Right ventricle myocardium superior (tissue), 1 donor: Measurements from ENCODE around the gene CYP2U1. TPM values are rescaled to one million over a fixed set of nuclear protein-coding genes. Genes with fewer than 3 reads are reported as not detected.
A peak's percentile ranks its signal among the peaks of the same experiment; 100 is the strongest.

Experiments
- ATAC-seq: fragments of 200-7000 bp; cut with Tn5 transposase; one replicate; pipeline ENCODE4 v1.9.1; 2020; ENCODE audit warnings: mild to moderate bottlenecking; ENCODE audit not compliant: poor library complexity
- DNase-seq: peaks from one replicate; pipeline ENCODE4 v3.0.0-alpha.2; 2020
- intact Hi-C: fragments of 100-400 bp; cut with DNase I; formaldehyde crosslinking; loops from one replicate; pipeline ENCODE4 v1.11.2; 2022
- total RNA-seq: library from RNA; stranded (reverse); fragmentation: NEBNext Ultra II Directional; extraction: Animal tissue kit (Norgen Biotek cat#: 25700); gene quantifications from one replicate; pipeline ENCODE4 v1.2.1, GENCODE V29; 2021
- donor health status: DM: no; HTN: yes; CAD: no; lungs with severe emphysema.

The CYP2U1 gene
- total RNA-seq, 1 donor from 2014 or later = 6.5 TPM

DNA sequence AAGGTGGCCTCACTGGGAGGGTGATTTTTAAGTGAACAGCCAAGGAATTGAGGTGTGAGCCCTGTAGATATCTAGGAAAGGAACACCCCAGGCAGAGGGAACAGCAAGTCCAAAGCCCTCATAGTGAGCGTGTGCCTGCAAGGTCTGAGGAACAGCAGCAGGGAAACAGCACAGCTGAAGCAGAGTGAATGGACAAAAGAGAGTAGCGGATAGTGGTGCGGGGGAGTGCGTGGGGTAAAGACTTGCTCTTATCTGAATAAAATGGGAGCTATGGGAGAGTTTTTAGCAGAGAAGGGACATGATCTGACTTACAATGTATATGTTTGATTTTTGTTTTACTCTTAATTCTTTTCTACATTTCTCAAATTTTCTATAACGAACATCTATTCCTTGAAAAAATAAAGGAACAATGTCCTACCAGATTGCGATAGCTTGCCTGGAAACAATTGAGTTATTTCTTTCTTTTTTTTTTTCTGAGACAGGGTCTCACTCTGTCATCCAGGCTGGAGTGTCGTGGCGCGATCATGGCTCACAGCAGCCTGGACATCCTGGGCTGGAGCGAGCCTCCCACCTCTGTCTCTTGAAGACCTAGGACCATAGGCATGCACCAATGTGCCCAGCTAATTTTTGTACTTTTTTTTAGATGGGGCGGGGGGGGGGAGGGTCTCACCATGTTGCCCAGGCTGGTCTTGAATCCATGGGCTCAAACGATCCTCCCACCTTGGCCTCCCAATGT, 38.9 kb downstream of the CYP2U1 start:
- ATAC-seq (no peak), DNase-seq (no peak)
- intact Hi-C loops = no loop called here

DNA sequence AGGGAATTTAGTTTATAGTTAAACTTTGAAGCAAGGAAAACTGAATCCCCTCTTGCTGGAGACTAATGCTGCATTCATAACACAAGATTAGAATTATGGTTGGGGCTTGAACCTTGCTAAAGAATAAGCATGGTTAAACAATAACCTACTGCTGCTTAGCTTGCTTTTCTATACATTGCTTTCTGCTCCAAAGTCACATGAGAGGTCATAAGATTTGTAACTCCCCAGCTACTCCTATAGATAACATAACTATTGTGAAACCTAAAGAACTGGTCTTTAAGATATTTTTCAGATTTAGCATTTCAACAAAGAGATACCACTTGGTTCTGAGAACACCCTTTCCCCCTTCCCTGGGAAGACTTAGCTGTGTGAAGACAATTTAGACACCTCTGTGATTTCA, 41.3 kb downstream of the CYP2U1 start:
- DNase-seq (no peak), ATAC-seq (no peak)
- intact Hi-C loops = no loop called here

DNA sequence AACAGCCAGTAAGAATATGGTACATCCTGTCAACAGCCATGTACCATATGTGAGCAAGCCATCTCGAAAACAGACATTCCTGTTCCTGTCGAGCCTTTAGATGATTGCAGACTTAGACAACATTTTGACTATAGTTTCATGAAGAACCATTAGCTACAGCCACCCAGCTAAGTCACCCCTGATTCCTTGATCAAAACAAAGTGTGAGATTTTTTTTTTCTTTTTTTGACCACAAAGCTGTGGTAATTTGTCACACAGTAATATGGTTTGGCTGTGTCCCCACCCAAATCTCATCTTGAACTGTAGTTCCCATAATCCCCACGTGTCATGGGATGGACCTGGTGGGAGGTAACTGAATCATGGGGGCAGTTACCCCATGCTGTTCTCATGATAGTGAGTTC, 43.2 kb downstream of the CYP2U1 start:
- ATAC-seq = no peak
- no peak for DNase-seq
- intact Hi-C loops = no loop called here

DNA sequence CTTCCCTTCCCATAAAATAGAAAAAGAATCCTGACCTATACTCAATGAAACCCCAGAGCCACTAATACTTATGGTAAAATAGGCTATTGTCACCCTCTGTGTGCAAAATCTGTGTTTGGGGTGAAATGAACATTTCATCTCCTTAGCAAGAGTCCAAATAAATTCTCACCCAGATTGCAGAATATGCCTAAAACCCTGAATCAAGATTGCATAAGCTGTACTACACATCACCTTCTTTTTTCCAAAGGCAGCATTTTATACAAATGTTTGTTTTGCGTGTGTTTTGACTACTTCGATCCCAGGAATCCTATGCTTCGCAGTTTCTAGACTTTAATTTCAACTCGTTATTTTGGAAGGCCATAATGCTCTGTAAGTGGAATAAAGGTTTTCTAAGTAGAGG, 46.1 kb downstream of the CYP2U1 start:
- no peak for DNase-seq
- intact Hi-C loops = no loop called here
- ATAC-seq = no peak

DNA sequence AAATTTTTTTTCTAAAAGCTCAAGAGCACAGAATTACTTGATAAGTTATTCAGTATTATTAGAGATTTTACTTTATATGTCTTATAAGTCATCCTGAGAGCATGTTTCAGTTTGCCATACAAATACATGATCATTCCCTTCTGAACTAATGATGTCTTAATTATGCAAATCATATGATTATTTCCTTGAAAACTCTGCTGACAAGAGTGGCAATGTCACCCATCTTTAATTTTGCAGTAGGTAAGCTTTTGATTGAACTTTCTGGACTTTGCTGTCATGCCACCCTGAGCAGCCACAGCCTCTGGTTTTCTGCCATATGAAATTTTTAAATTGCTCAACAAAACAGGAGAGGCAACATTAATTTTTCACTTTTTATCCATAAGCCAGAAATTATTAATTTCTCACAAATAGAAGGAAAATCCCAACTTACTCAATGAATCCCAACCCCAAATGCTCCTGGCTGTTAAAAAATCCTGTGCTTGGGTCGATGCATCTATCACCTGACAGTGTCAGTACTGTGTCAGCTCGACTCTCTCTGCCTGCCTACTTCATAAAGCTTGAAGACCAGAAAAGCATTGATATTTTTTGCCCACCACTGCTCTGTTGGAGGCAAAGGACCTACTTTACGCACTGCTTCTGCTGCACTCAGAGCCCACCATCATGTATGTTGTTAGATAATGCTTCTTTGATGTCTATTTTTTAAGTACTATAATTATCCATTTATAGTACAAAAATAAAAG, 46.8 kb downstream of the CYP2U1 start:
- DNase-seq = no peak
- ATAC-seq = no peak
- intact Hi-C loops = no loop called here

DNA sequence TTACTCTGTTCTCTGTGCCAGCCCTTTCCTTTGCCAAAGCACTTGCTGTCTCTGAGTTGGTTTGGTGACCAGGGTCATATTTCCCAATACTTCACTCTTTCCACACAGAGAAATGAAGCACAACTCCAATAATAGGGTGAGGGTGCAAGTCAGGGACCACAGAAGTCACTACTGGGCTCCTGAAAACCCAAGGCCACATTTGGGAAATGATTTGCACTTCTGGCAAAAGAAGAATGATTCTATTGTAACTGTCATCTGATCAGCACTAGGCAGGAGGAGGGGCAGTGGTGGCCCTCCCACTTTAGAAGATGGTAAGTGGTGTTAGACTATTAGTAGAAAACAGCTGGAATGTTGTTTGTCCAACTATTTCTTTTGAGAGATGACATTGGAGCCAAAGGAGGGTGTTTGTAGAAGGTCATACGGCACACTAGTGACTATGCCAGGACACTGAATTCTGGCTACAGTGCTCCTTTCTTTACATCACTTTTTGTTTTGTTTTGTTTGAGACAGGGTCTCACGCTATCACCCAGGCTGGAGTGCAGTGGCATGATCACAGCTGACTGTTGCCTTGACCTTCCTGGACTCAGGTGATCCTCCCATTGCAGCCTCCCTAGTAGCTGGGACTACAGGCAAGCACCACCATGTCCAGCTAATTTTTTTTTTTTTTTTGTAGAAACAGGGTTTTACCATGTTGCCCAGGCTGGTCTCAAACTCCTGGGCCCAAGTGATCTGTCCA, 47.5 kb downstream of the CYP2U1 start:
- peak; percentile 38 for ATAC-seq
- intact Hi-C loops = no loop called here
- DNase-seq = no peak

DNA sequence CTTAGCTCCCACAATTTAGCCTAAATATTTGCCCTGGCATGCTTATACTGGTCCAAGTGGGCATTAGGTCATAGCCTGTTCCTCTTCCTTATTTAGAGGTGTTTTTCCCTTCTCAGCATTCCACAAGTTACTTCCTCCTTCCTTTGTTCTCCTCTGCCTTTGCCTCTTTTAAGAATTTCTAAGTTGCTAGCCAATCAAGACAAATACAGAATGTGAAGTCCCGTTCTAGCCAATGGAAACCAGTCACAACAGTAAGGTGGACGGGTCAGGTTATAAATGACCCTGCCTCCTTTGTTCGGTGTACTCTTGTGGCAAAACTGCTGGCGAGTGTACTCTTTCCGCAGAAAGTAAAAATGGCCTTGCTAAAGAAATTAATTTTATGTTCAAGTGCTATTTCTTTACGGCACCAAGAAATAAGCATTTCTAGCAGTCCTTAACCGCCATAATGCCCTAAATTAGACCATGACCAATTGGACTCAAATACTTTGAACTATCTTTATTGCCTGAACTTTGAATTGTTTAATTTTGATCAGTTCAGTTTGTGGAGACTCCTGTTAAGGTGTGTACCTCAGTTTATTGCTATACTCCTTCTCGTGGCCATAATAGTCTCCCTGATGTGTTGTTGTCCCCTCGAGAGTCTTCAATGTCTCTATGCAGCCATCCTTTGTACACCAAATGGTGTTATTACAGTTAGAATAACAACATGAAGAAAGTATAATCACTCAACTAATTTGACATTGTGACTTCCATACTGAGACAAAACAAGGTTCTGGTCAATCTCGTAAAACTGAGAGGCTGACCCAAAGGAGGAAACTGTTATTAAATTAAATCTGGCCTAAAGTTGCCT, 56.8 kb downstream of the CYP2U1 start:
- DNase-seq (no peak), ATAC-seq (no peak)
- intact Hi-C loops = no loop called here

DNA sequence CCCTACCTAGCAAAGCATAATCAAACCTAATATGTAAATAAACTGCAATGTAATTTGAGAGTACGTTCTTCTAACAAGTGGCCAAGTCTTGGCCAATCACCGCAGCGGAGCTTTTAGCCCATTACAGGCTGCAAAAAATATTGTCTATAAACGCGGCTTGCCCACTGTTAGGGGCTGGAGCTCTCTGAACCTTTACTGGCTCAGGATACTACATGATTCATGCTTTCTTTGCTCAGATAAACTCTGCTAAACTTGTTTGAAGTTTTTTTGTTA, 57.4 kb downstream of the CYP2U1 start:
- no peak for DNase-seq
- no peak for ATAC-seq
- intact Hi-C loops = no loop called here

DNA sequence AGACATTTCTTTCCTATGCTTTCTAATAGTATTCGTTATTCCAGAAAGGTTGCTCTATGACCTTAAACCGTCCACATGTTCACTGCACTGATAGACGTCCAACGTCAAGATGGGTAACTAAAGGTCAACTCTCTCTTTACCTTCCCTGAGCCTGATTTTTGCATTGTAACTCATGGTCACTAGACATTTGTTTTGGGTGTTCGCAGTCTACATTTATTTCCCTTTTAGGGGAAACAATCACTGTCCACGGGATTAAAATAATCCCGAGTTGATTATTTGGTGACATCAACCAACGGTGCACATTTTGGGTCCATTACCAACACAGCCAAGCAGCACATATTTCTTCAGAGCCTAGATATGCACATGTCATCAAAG, 57.8 kb downstream of the CYP2U1 start:
- intact Hi-C loops = no loop called here
- ATAC-seq (peak; percentile 34), DNase-seq (no peak)

DNA sequence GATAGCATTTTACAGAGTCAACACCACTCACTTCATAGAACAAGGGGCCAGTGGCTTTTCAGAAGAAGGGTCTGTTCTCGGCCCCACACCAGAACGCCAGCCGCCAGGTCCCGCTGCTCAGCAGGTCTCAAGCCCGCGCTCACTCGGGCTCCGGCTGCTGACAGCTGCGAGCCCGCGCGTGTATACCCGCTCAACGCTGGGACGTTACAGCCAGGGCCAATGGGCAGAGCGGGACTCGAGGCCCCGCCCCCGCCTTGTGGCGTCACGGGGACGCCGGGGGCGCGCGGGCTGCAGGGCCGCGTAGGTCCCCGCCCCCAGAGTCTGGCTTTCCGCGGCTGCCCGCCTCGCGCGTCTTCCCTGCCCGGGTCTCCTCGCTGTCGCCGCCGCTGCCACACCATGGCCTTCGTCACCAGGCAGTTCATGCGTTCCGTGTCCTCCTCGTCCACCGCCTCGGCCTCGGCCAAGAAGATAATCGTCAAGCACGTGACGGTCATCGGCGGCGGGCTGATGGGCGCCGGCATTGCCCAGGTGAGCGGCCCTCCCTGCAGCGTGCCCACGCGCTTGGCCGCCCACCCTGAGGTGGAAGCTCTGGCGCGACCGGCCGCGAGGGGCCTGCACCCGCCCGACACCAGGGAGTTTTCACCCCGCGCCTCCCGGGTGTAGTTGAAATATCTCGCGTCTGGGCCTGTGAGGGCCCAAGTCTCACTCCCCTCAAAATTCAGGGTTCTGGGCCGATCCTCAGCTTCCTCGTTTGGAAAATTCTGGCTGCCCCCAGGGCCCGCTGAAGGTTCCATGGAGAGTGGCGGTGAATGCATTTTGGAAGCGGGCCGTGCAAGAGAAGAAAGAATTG, 58.4 kb downstream of the CYP2U1 start, which contains the start of gene HADH:
HADH (plus strand) TSS at position 353 of the 850 bp plus-strand sequence; CDS start at position 397, 44 bp downstream.
- DNase-seq (peak; percentile 97), ATAC-seq (peak; percentile 98)
- intact Hi-C loops = loop anchor here (10.0 kb wide), 1 partner anchor 55 kb away; the partner anchor contains the start of gene CYP2U1

DNA sequence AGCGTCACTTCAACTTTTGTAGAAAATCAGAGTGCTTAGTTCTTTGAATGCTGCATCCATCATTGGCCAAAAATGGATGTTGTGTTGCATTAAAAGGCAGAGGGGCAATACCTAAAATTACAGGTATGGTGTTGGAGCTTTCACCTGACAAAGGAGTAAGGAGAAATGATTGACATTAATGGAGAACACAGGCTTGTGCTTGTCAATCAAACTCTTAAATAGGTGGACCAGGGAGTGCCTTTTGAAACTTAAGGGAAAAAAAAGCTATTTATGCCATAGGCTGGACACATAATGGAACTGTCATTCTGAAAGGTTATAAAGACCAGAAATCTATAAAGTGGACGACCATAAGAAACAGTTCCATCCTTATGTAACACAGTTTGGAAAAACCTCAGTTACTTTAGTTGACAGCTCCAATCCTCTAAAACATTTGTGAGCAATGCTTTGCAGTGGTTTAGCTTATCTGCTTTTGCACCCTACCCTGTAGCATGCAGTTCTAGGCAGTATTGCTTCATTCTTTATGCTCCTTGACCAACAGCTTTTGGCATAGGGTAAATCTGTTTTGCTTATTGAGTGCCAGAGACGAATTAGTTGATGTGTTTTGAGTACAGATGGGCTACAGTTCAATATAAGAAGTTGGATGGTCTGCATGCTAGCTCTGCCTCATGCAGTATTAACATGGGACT, 60.7 kb downstream of the CYP2U1 start:
- ATAC-seq (no peak), DNase-seq (no peak)
- intact Hi-C loops = loop anchor here (10.0 kb wide), 1 partner anchor 57 kb away; the partner anchor contains the start of gene CYP2U1

DNA sequence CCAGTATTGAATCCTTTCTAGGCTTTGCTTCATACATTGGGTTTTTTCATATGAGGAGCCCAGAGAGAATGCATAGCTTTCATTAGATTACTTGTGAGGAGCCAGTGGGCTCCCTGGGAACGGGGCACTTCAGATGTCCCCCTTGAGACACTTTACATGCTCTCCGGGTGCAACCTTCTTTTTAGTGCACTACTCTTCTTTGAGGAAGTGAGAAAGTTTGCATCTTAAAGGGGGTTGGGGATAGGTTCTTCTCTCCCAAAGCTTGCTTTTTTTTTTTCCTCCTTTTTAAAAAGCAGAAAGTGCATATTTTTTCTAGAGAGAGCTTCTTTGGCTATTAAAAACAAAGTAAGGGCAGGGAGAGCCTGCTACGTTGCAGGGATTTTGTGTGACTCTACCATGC, 62.6 kb downstream of the CYP2U1 start:
- no peak for ATAC-seq
- no peak for DNase-seq
- intact Hi-C loops = loop anchor here (10.0 kb wide), 1 partner anchor 59 kb away; the partner anchor contains the start of gene CYP2U1

DNA sequence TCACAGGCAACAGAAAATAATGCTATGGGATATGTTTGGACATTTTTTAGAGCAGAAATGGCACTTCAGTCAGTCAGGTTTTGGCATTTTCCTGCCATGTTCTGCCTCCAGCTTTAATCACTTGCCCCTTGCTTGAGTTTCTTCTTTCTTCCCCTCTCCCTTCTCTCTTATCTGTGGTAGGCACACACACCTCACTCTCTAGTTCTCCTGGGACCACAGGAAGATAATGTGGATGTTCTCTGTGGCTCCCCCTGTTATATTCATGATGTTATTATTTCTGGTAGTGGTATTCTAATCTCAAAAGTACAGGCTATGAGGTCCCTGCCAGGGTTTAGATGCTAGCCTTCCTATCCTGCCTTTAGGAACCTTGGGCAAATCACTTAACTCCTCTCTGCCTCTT, 63.5 kb downstream of the CYP2U1 start:
- intact Hi-C loops = loop anchor here (10.0 kb wide), 1 partner anchor 60 kb away; the partner anchor contains the start of gene CYP2U1
- ATAC-seq (no peak), DNase-seq (no peak)

DNA sequence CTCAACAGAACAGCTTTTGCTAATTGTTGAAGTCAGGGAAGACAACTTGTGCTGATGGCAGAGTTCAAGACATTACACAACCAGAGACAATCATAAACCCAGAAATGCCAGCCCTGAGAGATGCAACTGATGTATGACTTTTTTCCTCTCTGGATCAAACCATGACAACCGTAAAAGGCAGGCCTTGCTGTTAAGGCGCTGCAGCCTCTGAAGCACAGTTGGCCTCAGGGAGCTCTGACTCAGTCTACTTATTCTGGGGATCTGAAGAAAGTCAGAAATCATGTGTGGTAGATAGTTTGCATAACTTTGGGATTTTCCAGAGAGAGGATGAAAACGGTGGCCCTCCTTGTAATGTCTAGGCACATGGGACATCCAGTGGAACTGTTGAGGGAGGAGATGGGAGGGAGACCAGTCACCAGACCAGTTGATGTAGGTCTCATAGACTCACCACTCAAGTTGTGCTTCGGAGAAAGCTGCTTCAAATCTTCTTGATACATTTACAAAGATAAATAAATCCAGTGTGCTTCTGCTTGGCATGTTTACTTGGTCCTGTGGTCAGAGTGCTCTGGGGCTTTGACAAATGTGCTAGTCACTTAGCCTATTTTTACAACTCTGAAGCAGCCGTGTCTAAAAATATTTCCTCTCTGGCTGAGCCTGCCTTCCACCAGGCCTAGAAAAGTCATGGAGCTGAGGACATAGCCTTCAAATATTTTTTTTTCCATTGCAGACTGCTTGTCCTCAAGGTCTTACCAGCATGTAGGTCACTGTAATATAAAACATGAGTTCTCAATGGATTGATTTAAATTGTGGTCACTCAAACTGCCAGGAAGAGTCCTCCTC, 65.8 kb downstream of the CYP2U1 start:
- intact Hi-C loops = loop anchor here (10.0 kb wide), 1 partner anchor 62 kb away; the partner anchor contains the start of gene CYP2U1
- DNase-seq (no peak), ATAC-seq (peak; percentile 89)

DNA sequence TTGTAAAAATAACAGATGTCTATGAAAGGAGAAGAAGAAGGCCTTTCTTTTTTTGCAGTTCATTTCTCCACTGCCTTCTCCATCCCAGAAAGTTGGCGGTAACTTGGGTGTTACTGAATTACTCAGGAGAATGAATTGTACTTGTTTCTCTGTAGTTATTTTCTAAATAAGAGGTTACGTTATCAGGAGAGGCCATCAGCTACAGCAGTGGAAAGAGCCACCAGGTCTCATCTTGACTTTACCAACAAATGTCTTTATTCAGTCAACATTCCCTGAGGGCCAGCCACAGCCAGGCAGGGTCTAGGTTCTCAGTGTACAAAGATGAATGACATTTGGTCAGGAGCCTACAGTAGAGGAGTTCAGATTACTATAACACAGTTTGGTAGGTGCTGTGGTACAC, 66.4 kb downstream of the CYP2U1 start:
- peak; percentile 10 for ATAC-seq
- intact Hi-C loops = loop anchor here (10.0 kb wide), 1 partner anchor 63 kb away; the partner anchor contains the start of gene CYP2U1

DNA sequence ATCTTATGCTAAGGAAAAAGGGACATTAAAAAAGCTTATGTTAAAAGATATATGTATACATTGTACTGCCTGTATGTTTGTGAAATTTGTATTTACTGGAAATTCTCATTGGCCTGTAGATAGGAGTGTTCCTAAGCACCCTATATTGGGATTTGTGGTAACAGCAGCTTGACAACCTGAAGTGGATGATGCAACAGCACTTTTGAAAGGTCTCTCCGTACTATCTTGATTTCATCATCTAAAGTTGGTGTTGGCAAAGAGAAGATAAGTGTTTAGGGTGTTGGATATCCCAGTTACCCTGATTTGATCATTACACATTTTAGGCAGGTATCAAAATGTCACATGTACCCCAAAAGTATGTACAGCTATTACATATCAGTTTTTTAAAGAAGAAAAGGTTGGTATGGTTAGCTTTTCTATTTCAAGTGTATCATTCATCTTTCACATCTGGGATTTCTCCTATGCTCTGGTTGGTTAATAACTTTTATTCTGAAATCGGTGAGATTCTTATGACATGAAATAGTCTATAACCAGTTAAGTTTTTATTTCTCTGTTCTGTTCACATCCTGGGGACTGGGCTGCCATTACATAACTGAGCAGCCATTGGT, 68.7 kb downstream of the CYP2U1 start:
- peak; percentile 30 for ATAC-seq
- intact Hi-C loops = loop anchor here (10.0 kb wide), 1 partner anchor 65 kb away; the partner anchor contains the start of gene CYP2U1

More for the DNA sequence above, 66.4 kb downstream of the CYP2U1 start:
- no peak for DNase-seq

More for the DNA sequence above, 68.7 kb downstream of the CYP2U1 start:
- no peak for DNase-seq
